Measurements from ENCODE around the gene SLC38A6.

SLC38A6 gene

GRCh38 chr14:60977847-60978246, 3.2 kb upstream of the SLC38A6 start:
- no peak for DNase-seq (ENCODE audit: low read depth in 4 of 4, low spot score in 1 of 4)

GRCh38 chr14:60981633-60982455, 799 bp downstream of the SLC38A6 start:
- DNase-seq (ENCODE audit: low read depth in 4 of 4, low spot score in 1 of 4): no peak

GRCh38 chr14:60984196-60984595, 3.2 kb downstream of the SLC38A6 start:
- no peak for DNase-seq (ENCODE audit: low read depth in 4 of 4, low spot score in 1 of 4)

GRCh38 chr14:60986500-60986899, 5.5 kb downstream of the SLC38A6 start:
- no peak for DNase-seq (ENCODE audit: low read depth in 4 of 4, low spot score in 1 of 4)

GRCh38 chr14:60989599-60989998, 8.6 kb downstream of the SLC38A6 start:
- no peak for DNase-seq (ENCODE audit: low read depth in 4 of 4, low spot score in 1 of 4)

GRCh38 chr14:60998617-60999016, 17.6 kb downstream of the SLC38A6 start:
- DNase-seq (ENCODE audit: low read depth in 4 of 4, low spot score in 1 of 4): no peak

GRCh38 chr14:60999536-60999935, 18.5 kb downstream of the SLC38A6 start:
- DNase-seq (ENCODE audit: low read depth in 4 of 4, low spot score in 1 of 4): no peak

- DNase-seq (ENCODE audit: low read depth in 4 of 4, low spot score in 1 of 4): no peak
These were observed 22.5 kb downstream of the SLC38A6 start for GRCh38 chr14:61003571-61003970.

GRCh38 chr14:61019537-61019936, 38.5 kb downstream of the SLC38A6 start:
- DNase-seq (ENCODE audit: low read depth in 4 of 4, low spot score in 1 of 4): no peak

- DNase-seq (ENCODE audit: low read depth in 4 of 4, low spot score in 1 of 4): peak; percentile 12 to 28 (median 26)
These were observed 44.5 kb downstream of the SLC38A6 start for GRCh38 chr14:61025251-61026223.

GRCh38 chr14:61026526-61026925, 45.5 kb downstream of the SLC38A6 start:
- DNase-seq (ENCODE audit: low read depth in 4 of 4, low spot score in 1 of 4): no peak

- DNase-seq (ENCODE audit: low read depth in 4 of 4, low spot score in 1 of 4): no peak
These were observed 50.0 kb downstream of the SLC38A6 start for GRCh38 chr14:61031026-61031425.

- DNase-seq (ENCODE audit: low read depth in 4 of 4, low spot score in 1 of 4): no peak
These were observed 52.0 kb downstream of the SLC38A6 start for GRCh38 chr14:61033054-61033453.

GRCh38 chr14:61033855-61034254, 52.8 kb downstream of the SLC38A6 start:
- no peak for DNase-seq (ENCODE audit: low read depth in 4 of 4, low spot score in 1 of 4)

GRCh38 chr14:61034416-61035120, 53.5 kb downstream of the SLC38A6 start:
- DNase-seq (ENCODE audit: low read depth in 4 of 4, low spot score in 1 of 4): no peak

GRCh38 chr14:61037215-61037614, 56.2 kb downstream of the SLC38A6 start:
- no peak for DNase-seq (ENCODE audit: low read depth in 4 of 4, low spot score in 1 of 4)

GRCh38 chr14:61041704-61042103, 60.7 kb downstream of the SLC38A6 start:
- DNase-seq (ENCODE audit: low read depth in 4 of 4, low spot score in 1 of 4): no peak

- no peak for DNase-seq (ENCODE audit: low read depth in 4 of 4, low spot score in 1 of 4)
These were observed 61.2 kb downstream of the SLC38A6 start for GRCh38 chr14:61042220-61042619.

- no peak for DNase-seq (ENCODE audit: low read depth in 4 of 4, low spot score in 1 of 4)
These were observed 62.5 kb downstream of the SLC38A6 start for GRCh38 chr14:61043506-61043905.

- no peak for DNase-seq (ENCODE audit: low read depth in 4 of 4, low spot score in 1 of 4)
These were observed 66.0 kb downstream of the SLC38A6 start for GRCh38 chr14:61047021-61047420.

- no peak for DNase-seq (ENCODE audit: low read depth in 4 of 4, low spot score in 1 of 4)
These were observed 67.6 kb downstream of the SLC38A6 start for GRCh38 chr14:61048640-61049039.

Measured in stimulated activated CD4-positive, alpha-beta T cell treated with anti-CD3 and anti-CD28 coated beads, Interleukin-1b, Interleukin-23, amount 100 ng/mL, for 24 hours (primary cell).